Umbilical cord (tissue), 2 donors: ENCODE data around the gene CCDC12. TPM values are rescaled to one million over a fixed set of nuclear protein-coding genes. Genes with fewer than 3 reads are reported as not detected.
"Not testable (repeated sequence)": the region's sequence is repeated elsewhere in the genome, so short reads cannot be mapped to it uniquely, and the experiment has no call there.

Experiments used
- DNase-seq: peaks from one replicate; pipeline ENCODE4 v3.0.0-alpha.2; 2015; ENCODE audit warnings: low spot score
- total RNA-seq: library from RNA; depleted of rRNA; stranded (reverse); fragments of >200 nt; gene quantifications from one replicate; pipeline ENCODE4 v1.2.3, GENCODE V29; 2014; ENCODE audit warnings: low replicate concordance; ENCODE audit not compliant: insufficient read depth

The CCDC12 gene
- total RNA-seq, 1 donor from 2014 or later: 17.3 TPM

- DNase-seq: no peak
Measured at GRCh38 chr3:46923559-46924350, 52.8 kb downstream of the CCDC12 start.

GRCh38 chr3:46922871-46923558 is 53.5 kb downstream of the CCDC12 start:
- no peak for DNase-seq

GRCh38 chr3:46922426-46922825 is 54.1 kb downstream of the CCDC12 start:
- DNase-seq: no peak

DNA sequence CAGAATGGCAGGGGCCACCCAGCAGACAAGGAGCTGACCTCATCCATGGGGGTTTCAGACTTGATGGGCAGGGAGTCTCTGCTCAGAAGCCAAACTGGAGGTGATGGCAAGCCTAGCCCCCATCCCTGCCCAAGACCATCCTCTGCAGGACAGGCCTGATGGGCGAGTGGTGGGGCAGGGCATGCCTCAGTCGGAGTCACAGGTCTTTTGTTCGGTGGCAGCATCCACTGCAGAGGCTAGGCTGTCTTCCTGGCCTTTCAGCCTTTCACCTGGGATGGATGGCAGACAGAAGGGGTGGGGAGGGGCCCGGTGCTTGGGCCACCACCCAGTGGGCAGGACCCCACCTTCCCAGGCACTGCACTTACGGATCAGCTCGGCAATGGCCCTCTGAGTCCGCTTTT is 54.7 kb downstream of the CCDC12 start:
- no peak for DNase-seq

- no peak for DNase-seq
Measured at GRCh38 chr3:46921041-46921440, 55.5 kb downstream of the CCDC12 start.

- DNase-seq: no peak
Measured at GRCh38 chr3:46918634-46919033, 57.9 kb downstream of the CCDC12 start.

DNA sequence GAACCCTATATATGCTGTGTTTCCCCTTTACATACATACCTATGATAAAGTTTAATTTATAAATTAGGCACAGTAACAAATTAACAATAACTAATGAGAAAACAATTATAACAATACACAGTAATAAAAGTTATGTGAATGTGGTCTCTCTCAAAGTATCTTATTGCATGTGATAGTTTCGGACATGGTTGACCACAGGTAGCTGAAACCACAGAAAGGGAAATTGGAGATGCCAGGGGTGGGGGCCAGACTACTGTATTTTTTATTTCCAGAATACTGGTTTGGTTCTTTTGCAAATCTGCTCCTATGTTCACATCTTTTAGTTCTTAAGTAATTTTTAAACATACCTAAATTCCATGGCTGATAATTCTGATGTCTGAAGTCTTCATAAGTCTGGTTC is 58.3 kb downstream of the CCDC12 start:
- DNase-seq: no peak

- no peak for DNase-seq
Measured at GRCh38 chr3:46917257-46917656, 59.3 kb downstream of the CCDC12 start.

- no peak for DNase-seq
Measured at GRCh38 chr3:46916799-46917198, 59.7 kb downstream of the CCDC12 start.

DNA sequence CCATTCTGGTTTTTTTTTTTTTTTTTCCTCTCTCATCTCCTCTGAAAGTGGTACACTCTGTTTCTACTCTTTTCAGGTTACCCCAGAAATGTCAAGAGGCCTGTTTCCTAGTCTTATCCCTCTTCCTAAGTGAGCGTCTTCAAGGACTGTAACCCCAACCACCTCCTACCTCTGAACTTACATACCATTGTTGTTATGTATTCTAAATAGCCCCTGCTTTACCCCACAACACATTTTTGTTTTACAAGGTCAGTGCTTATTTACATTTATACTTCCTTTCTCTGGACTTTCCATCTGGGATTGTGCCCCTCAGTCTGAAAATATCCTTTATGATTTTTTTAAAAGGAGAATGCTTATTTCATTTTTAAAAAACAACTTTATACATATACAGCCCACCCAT is 60.3 kb downstream of the CCDC12 start:
- DNase-seq: no peak

DNA sequence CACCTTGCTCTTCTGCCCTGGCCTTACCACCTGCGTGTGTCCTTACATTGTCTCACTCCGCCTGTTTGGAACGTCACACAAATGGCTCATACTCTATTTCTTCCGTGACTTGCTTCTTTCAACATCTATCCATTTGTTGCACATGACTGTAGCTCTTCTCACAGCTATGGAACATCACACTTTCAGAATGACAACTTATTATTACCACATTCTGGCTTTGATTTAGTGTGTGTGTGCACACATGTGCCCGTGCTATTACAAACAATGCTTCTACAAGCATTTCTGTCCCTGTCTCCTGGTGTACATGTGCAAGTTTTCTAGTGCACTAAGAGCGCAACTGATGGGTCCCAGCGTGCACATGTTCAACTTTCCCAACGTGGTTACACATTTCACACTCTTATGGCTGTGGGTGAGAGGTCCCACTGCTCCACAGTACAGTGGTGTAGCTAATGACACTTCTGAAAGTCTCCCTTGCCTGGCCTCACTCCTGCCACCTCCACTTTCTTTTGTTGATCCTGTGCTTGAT is 61.2 kb downstream of the CCDC12 start:
- no peak for DNase-seq

DNA sequence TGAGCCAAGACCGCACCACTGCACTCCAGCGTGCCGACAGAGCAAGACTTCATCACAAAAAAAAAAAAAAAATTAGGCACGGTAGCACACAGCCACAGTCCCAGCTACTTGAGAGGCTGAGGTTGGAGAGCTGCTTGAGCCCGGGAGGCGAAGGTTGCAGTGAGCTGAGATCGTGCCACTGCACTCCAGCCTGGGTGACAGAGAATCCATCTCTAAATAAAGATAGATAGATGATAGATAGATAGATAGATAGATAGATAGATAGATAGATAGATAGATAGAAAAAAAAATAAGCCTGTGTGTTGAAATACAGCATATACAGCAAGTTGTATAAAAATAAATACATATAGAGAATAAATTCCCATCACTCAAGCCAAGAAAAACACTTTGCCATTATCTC is 61.7 kb downstream of the CCDC12 start:
- no peak for DNase-seq

DNA sequence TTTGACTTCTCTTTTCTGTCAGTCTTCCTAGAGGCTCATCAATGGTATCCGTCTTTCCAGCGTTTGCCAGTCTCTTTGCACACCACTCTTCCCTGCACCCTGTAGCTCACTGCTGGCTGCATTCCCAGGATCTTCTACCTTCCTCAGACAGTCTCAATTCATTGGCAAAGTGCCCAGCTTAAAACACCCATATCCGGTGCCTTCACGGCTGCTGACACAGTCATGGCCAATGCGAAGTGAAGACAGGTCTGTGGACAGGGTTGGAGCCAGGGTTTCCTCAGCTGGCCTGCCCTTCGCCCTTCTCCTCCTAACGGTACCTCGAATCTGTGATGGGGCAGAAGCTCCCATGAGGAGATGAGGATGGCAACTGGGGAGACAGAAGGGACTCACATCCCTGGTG is 62.9 kb downstream of the CCDC12 start:
- DNase-seq: no peak

DNA sequence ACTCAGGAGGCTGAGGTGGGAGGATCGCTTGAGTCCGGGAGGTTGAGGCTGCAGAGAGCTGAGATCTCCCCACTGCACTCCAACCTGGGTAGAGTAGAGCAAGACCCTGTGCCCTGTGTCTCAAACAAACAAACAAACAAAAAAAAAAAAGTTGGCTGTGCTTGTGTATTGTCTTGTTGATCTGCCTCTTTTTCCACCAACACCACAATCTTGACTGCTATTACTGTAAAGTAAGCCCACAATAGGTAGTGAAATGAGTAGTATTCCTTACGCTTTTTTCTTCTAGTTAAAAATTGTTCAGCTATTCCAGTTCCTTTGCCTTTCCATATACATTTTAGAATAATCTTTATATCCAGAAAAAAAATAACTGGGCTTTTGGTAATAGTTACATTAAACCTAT is 63.6 kb downstream of the CCDC12 start:
- no peak for DNase-seq

- not testable (repeated sequence) for DNase-seq
Measured at GRCh38 chr3:46910914-46911313, 65.6 kb downstream of the CCDC12 start.

GRCh38 chr3:46910166-46910760 is 66.3 kb downstream of the CCDC12 start:
- no peak for DNase-seq

DNA sequence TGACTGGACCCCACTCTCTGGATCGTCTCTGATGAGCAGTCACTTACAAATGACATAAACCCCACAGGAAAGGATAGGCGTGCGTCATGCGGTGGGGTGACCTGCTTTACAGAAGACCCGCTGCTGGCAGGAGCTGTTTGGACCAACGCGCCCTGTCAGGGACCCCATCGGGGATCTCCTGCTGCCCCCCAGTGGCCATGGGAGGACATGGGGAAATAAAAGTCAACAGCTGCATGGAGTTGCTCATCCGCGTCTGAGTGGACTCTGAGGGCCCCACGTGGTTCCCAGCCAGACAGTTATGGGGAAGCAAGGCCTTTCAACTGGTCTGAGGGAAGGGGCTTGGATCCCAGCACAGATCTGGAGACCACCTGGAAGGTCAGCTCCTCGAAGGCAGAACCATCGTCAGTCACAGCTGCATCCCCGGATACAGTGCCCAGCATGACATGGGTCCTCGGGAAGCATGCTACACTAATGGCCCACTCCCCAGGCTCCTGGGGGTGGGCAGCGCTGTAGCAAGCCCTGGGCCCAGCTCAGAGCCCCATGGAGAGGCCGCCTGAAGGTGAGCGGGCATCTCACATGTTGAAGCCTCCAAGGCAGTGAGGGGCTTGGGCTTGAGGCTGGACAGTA is 66.9 kb downstream of the CCDC12 start:
- peak; percentile 89 for DNase-seq

GRCh38 chr3:46908986-46909534 is 67.5 kb downstream of the CCDC12 start:
- no peak for DNase-seq

GRCh38 chr3:46908294-46908985 is 68.1 kb downstream of the CCDC12 start:
- DNase-seq: no peak

GRCh38 chr3:46907960-46908293 is 68.6 kb downstream of the CCDC12 start:
- no peak for DNase-seq

- DNase-seq: no peak
Measured at GRCh38 chr3:46907271-46907670, 69.3 kb downstream of the CCDC12 start.
